NCI-H1417 treated with DMSO at 0.1 percent for 48 hours (cell line): ENCODE data around the gene HGFAC.
"Not testable (repeated sequence)": the region's sequence is repeated elsewhere in the genome, so short reads cannot be mapped to it uniquely, and the experiment has no call there.

Experiments used
- DNase-seq: peaks from one replicate; lab custom pipeline; 2025; lab: John Stamatoyannopoulos, UW

Gene HGFAC

GRCh38 chr4:3411190-3411589 is 30.6 kb upstream of the HGFAC start:
- not testable (repeated sequence) for DNase-seq

GRCh38 chr4:3411676-3412075 is 30.1 kb upstream of the HGFAC start:
- DNase-seq: no peak

- DNase-seq: no peak
Measured at GRCh38 chr4:3412257-3413020, 29.3 kb upstream of the HGFAC start.

- no peak for DNase-seq
Measured at GRCh38 chr4:3413217-3413671, 28.5 kb upstream of the HGFAC start.

GRCh38 chr4:3413675-3414420 is 27.9 kb upstream of the HGFAC start:
- no peak for DNase-seq

- DNase-seq: no peak
Measured at GRCh38 chr4:3414421-3415279, 27.1 kb upstream of the HGFAC start.

- DNase-seq: no peak
Measured at GRCh38 chr4:3415471-3416141, 26.2 kb upstream of the HGFAC start.

GRCh38 chr4:3416270-3416669 is 25.5 kb upstream of the HGFAC start:
- no peak for DNase-seq

- no peak for DNase-seq
Measured at GRCh38 chr4:3416821-3417221, 24.9 kb upstream of the HGFAC start.

- no peak for DNase-seq
Measured at GRCh38 chr4:3417448-3417847, 24.3 kb upstream of the HGFAC start.

- DNase-seq: no peak
Measured at GRCh38 chr4:3418029-3418762, 23.6 kb upstream of the HGFAC start.

- DNase-seq: no peak
Measured at GRCh38 chr4:3419836-3420605, 21.7 kb upstream of the HGFAC start.

- no peak for DNase-seq
Measured at GRCh38 chr4:3420606-3420955, 21.2 kb upstream of the HGFAC start.

GRCh38 chr4:3420956-3421355 is 20.8 kb upstream of the HGFAC start:
- DNase-seq: no peak

- no peak for DNase-seq
Measured at GRCh38 chr4:3421470-3421869, 20.3 kb upstream of the HGFAC start.

- DNase-seq: no peak
Measured at GRCh38 chr4:3422241-3422801, 19.4 kb upstream of the HGFAC start.

- no peak for DNase-seq
Measured at GRCh38 chr4:3422808-3423297, 18.9 kb upstream of the HGFAC start.

GRCh38 chr4:3423406-3423805 is 18.4 kb upstream of the HGFAC start:
- no peak for DNase-seq

GRCh38 chr4:3423952-3424351 is 17.8 kb upstream of the HGFAC start:
- no peak for DNase-seq

GRCh38 chr4:3424522-3425095 is 17.2 kb upstream of the HGFAC start:
- no peak for DNase-seq
